ENCODE data around the gene TDRD1. TPM values are rescaled to one million over a fixed set of nuclear protein-coding genes. Genes with fewer than 3 reads are reported as not detected.

TDRD1 gene
- total RNA-seq, 1 experiment from 2014 or later, result not detected

- ChIA-PET CTCF (no interaction called here), POLR2A (no interaction called here)
Observed at GRCh38 chr10:114172776-114173602, 6.2 kb upstream of the TDRD1 start.

More at GRCh38 chr10:114172776-114173602, 6.2 kb upstream of the TDRD1 start:
- Histone ChIP-seq H3K27me3 (ENCODE audit: insufficient read depth, low read length) (no peaks in the 10 kb centered on the region), H2AFZ (ENCODE audit: low read depth, low read length, poor library complexity, severe bottlenecking) (no peak overlapping the region), H3K4me2 (ENCODE audit: low read length) (peak overlapping the region; percentile 90), H3K4me3 (replicated peaks in 1 of 2; ENCODE audit: low read depth in 1 of 2, low read length in 2 of 2) (peak overlapping the region; percentile 91), H3K4me1 (ENCODE audit: control insufficient read depth in 1 of 2, insufficient read depth in 2 of 2, low read length in 2 of 2) (peaks cover 9 to 19% of the 10 kb centered on the region in 2 experiments; a peak in 3 of 4 replicates), H3K9me3 (ENCODE audit: control insufficient read depth in 1 of 2, insufficient read depth in 1 of 2, low read depth in 1 of 2, low read length in 2 of 2) (peaks cover 3 to 9% of the 10 kb centered on the region in 2 experiments; a peak in 2 of 4 replicates), H4K20me1 (ENCODE audit: insufficient read depth) (no peaks in the 10 kb centered on the region), H3K9me2 (ENCODE audit: insufficient read depth) (no peaks in the 10 kb centered on the region), H3K36me3 (ENCODE audit: control insufficient read depth in 1 of 2, insufficient read depth in 2 of 2, low read length in 2 of 2) (no peaks in the 10 kb centered on the region), H3K79me2 (ENCODE audit: insufficient read depth, low read length) (peaks cover 41% of the 10 kb centered on the region), H3K27ac (ENCODE audit: low read depth, low read length) (peak overlapping the region; percentile 54; the same call in 1 of the 2 replicates), H3K9ac (ENCODE audit: low read length) (peak overlapping the region; percentile 78)
- RAD21 ChIA-PET (ENCODE audit: low non-redundant PET in 1 of 2, low total read pairs in 2 of 2, uncharacterized antibody in 2 of 2, unreplicated experiment in 2 of 2), result no interaction called here
- no peak for DNase-seq (ENCODE audit: low read depth, low spot score)
- intact Hi-C loops (cut with micrococcal nuclease), result no loop called here
- no peak for ATAC-seq
- TF ChIP-seq ZBTB33 (IDR thresholded peaks at IDR 0.05; ENCODE audit: extremely low read depth, insufficient replicate concordance, low read length) (no peak), POLR2AphosphoS5 (IDR thresholded peaks at IDR 0.05; ENCODE audit: low read depth, low read length) (no peak), POLR2A (IDR thresholded peaks at IDR 0.05; ENCODE audit: borderline replicate concordance, extremely low read depth, insufficient read depth, insufficient read length) (no peak), YY1 (IDR thresholded peaks at IDR 0.05; ENCODE audit: extremely low read depth, insufficient replicate concordance, low read depth, low read length) (no peak), SRF (IDR thresholded peaks at IDR 0.05; ENCODE audit: low read depth) (no peak)
- BruUV-seq (replicated peaks), result no TSS peak

Measured in HCT116 (cell line).